SH-SY5Y (cell line): Measurements from ENCODE around the gene TAS1R2.
A peak's percentile ranks its signal among the peaks of the same experiment; 100 is the strongest.

Experiments used
- GATA2 ChIP-seq: IDR thresholded peaks from 2 replicates; pipeline ENCODE4 v1.6.1; 2011; ENCODE audit warnings: mild to moderate bottlenecking, low read depth, low read length
- GATA3 ChIP-seq: IDR thresholded peaks from 2 replicates; pipeline ENCODE4 v1.6.1; 2011; ENCODE audit warnings: low read depth, mild to moderate bottlenecking, low read length, moderate library complexity

Gene TAS1R2

GRCh38 chr1:18823438-18823837, 36.0 kb downstream of the TAS1R2 start:
- TF ChIP-seq GATA3: no peak

DNA sequence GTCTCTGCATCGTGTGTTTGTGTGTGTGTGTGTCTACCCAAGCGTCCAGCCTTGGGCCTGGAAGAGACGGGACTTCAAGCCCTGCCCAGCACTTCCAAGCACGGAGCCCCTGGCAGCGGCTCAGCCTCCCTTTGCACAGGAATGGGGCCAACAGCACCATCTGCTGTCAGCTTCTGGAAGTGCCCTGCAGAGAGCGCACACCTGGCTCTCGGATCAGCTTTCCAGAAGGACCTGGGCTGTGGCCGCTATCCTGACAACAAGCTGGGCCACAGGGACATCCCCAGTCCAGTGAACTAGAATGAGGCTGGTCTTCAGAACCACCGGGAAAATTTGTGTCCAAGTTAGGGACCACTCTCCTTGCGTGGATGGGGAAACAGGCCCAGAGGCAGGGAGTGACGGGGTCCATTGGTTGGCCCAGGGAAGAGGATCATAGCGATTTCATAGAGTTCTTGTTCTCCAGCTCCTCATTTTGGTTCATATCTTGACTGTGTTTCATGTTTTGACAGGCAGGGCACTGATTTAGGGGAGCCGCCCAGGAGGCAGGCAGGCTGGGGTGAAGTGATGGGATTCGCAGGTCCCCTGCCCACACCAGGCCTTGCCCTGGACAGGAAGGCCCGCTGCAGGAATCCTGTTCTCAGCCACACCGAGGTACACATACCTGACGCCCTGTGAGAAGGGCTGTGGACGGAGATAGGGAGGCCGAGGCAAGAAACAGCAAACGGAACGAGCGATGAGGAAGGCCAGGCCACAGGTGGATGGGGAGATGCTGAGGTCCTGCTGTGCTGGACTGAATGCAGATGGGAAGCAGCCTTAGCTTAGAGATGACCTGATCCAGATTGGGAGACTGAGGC, 38.4 kb downstream of the TAS1R2 start:
- no peak for TF ChIP-seq GATA2
- no peak for TF ChIP-seq GATA3

DNA sequence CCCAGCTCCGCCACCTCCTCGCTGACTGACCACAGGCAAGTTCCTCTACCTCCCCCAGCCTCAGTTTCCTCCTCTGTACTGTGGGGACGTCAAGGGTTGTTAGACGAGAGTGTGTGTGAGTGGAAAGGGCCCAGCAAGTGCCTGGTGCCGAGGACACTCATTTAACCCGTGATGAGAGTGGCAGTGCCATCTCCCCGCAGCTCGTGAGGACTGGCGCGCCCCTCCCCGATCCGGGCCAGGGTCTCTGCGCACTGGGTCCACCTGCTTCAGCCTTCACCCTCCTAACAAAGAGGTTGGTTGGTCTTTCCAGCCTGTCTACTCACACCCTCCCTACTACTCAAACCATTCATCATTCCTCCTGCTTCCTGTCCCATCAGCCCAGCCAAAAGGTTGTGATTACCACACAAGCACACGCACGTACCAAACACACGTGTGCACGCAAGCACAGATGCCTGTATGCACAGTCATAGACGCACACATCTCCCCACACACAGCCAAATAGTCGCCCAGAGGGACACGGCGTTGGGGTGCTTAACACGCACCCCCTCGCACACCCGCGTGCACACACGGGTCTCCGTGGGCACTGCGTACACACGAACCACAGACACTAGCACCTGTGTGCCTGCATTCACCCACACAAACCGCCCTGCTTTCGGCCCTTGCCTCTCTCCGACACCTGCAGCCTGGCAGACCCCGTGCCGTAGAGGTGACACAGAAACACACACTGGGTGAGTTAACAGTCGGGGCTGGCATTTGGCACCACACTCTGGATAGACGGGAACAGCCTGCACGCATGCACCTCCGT, 39.3 kb downstream of the TAS1R2 start:
- no peak for TF ChIP-seq GATA2
- no peak for TF ChIP-seq GATA3

DNA sequence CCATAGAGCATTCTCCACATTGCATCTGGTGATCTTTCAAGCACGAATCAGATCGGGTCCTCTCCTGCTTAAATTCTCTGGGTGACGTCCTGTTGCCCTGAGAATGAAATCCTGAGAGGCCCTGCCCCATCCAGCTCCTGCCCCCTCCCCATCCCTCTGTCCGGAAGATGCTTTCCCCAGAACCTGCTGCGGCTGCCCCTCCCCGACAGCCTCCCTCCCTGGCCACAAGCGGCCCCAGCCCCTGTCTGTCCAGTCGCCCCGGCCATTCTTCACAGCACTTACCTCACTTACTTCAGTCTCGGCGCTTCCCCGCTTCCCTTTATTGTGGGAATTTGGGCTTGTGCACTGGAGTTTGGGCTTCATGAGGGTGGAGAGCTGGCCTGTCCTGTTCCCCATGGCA, 40.3 kb downstream of the TAS1R2 start:
- TF ChIP-seq GATA3 (no peak), GATA2 (no peak)

DNA sequence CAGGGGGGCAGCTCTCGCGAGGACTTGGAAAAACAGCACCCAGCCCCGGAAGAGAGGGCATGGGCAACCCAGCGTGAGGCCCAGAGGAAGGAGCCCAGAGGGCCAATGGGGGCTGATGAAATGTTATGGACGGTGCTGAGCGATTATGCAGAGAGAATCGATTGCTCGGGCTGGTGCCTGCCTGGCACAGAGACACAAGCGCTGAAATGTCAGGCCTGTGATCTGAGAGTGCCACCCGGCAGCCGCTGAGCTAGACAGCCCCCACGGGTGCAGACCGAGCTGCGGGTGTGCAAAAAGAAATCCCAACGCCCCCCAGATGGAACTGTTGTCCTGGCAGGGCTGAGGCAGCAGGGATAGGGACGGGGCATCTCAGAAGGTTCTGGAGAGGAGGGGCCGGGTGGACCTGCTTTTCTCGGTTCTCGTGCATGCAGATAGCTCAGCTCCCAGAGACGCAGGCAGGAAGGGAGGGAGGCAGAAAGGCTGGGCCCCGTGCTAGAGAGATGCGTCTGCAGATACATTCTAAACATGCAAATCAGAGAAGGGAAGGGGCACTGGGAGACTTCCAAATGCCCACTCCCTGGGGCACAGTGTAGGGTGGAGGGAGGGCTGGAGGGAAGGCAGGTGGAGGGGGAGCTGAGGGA, 41.5 kb downstream of the TAS1R2 start:
- peak; percentile 63 for TF ChIP-seq GATA2
- no peak for TF ChIP-seq GATA3

- TF ChIP-seq GATA2: no peak
Measured at GRCh38 chr1:18817316-18817715, 42.1 kb downstream of the TAS1R2 start.

DNA sequence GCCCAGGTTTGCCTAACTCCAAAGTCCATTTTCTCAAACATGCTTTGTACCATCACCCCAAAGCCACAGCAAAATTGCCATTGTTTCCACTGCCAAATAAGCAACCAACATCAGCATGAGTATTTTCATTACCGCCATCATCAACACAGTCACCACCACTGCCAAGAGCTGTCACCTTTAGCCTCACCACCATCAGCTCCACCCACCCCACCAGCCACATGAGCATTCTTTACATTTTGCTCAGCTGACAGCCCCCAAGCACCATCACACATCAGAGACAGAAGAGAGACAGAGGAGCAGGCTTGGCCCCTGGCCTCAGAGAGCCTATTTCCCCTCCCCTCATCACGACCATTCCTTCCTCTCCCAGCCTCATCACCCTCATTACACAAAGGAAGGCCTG, 42.7 kb downstream of the TAS1R2 start:
- TF ChIP-seq GATA2: no peak
- no peak for TF ChIP-seq GATA3

GRCh38 chr1:18814874-18815531, 44.5 kb downstream of the TAS1R2 start:
- no peak for TF ChIP-seq GATA2
- no peak for TF ChIP-seq GATA3

GRCh38 chr1:18814425-18814824, 45.0 kb downstream of the TAS1R2 start:
- no peak for TF ChIP-seq GATA2
- TF ChIP-seq GATA3: no peak

DNA sequence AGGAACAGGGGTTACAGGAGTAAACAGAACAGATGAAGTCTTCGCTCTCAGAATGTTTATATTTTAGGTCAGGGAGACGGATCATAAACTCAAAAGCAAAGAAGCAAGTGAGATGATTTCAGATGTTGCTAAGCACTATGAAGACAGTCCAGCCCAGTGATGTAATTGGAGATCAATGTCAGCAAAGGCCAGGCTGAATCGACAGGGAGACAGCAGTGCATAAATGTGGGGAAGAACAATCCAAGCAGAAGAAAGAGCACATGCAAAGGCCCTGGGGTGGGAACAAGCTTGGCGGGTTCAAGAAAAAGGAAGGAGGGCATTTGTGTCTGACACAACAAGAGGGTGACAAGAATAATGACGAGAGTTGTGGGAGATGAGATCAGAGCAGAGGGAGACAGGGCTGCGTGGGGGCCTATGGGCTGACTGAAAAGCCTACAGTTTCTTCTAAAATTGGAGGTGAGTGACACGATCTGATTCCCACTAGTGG, 47.0 kb downstream of the TAS1R2 start:
- TF ChIP-seq GATA2: no peak
- TF ChIP-seq GATA3: no peak

- TF ChIP-seq GATA2: no peak
- no peak for TF ChIP-seq GATA3
Measured at GRCh38 chr1:18811733-18812452, 47.6 kb downstream of the TAS1R2 start.

DNA sequence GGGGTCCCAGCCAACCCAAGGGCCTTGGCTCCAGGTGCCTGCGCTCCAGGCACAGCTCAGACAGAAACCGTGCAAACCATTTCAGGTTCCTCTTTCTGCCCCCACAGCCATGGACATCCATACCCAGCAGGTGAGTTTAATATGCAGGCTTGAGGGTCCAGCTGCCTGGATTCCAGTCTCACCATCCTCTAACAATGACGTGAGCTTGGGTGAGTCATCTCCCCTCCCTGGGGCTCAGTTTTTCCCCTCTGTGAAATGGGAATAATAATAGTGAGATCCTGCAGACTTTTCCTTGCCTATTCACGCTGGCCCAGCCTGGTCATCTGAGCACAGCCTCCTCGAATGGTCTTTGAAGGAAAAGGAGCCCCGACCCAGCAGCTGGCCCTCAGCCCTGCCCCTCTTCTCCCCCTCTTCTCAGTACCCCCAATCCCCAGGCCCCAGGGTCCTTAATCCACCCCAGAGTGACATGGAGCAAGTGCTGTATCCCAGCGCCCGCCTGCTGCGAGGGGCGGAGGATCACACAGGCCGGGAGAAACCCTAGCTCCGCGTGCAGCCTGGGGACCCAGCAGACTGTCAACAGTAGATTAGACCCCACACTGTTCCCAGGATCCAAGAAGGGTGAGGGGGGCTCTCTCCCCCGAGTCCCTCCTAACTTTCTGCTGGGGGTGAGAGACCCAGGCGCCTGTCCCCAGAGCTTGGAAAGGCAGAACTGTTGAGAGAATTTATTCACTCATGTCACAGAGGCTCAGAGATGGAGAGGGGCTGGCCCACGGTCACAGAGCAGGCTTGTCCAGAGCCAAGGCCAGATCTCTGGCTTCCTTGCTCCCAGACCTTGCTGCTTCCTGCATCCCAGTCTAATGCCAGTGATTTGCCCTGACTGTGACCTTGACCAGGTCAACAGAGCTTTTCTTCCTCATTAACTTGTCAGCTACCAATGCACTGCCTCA, 49.2 kb downstream of the TAS1R2 start:
- TF ChIP-seq GATA3: no peak
- TF ChIP-seq GATA2: no peak

GRCh38 chr1:18808550-18808949, 50.9 kb downstream of the TAS1R2 start:
- no peak for TF ChIP-seq GATA2
